22Rv1 (cell line): ENCODE data around the gene FAM131C.

ENCODE experiments used
- ZFX ChIP-seq: fragments of 450-650 bp; IDR thresholded peaks from 2 replicates; pipeline ENCODE4 v1.6.1; 2017; ENCODE audit warnings: antibody characterized with exemption, borderline replicate concordance
- TF ChIP-seq, protein P1 (sequence below): fragments of 450-650 bp; IDR thresholded peaks from 2 replicates; pipeline ENCODE4 v1.5.1; 2017; ENCODE audit warnings: mild to moderate bottlenecking

- TF ChIP-seq, protein P1, sequence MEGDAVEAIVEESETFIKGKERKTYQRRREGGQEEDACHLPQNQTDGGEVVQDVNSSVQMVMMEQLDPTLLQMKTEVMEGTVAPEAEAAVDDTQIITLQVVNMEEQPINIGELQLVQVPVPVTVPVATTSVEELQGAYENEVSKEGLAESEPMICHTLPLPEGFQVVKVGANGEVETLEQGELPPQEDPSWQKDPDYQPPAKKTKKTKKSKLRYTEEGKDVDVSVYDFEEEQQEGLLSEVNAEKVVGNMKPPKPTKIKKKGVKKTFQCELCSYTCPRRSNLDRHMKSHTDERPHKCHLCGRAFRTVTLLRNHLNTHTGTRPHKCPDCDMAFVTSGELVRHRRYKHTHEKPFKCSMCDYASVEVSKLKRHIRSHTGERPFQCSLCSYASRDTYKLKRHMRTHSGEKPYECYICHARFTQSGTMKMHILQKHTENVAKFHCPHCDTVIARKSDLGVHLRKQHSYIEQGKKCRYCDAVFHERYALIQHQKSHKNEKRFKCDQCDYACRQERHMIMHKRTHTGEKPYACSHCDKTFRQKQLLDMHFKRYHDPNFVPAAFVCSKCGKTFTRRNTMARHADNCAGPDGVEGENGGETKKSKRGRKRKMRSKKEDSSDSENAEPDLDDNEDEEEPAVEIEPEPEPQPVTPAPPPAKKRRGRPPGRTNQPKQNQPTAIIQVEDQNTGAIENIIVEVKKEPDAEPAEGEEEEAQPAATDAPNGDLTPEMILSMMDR, result no peak
- TF ChIP-seq ZFX, result no peak
These were observed 1.4 kb downstream of the FAM131C start for GRCh38 chr1:16072095-16072494.
